KG1 (cell line): ENCODE results near the gene OPALIN.

ENCODE experiments used
- DNase-seq: peaks from one replicate; lab custom pipeline; 2025; lab: John Stamatoyannopoulos, UW

The OPALIN gene

DNA sequence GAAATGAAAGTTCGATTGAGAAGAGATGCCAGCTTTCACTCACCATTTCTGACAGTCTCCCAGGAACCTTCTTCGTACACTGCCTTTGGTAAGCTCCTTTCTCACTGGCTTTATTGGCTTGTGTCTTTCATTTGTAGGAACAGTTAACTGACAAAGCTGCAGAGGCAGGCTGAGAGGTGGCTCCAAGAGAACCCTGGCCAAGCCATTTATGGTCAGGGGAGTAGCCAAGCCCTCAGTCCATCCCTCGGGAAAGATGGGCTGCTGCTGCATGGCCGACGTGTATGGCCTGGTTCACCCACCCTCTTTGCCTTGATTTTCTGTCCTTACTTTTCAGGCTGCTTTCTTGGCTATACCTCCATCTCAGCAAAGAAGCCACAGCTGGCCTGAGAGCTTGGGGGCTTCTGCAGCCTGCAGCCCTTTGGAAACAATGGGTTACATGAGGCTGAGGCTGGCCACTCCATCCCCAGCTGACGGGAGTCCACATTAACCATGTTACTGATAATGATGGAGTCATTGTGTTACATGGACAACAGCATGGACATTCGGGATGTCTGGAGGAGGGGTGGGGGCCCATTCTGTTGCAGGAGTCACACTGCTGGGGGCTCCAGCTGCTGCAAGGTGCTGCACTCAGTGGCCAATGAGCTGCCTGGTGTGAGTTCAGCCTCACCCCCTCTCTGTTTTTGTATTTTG lies at the start of gene OPALIN:
Gene OPALIN, minus strand, starts transcription at position 152 of the 690 bp plus-strand sequence. Its CDS starts 106 bp downstream, at position 46.
- DNase-seq: no peak

DNA sequence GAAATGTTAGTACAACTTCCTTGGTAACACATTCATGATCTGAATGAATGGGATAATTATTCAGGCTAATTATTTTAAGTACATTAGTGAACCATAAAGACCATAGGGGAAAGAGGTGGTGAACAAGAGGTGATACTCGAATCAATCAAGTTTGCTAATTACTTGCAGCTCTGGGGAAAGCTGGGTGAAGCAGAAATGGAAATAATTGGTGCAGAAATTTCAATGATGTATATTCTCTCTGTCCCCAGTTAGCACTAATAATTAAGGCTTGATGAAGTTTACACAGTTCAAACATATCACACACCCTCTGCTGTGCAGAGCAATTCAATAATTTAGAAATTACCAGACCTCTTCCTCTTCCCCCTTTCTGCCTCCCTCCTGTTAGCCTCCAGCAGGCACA lies 49.4 kb upstream of the OPALIN start:
- no peak for DNase-seq

GRCh38 chr10:96407560-96408069 lies 48.8 kb upstream of the OPALIN start:
- DNase-seq: no peak

- no peak for DNase-seq
Measured at GRCh38 chr10:96406091-96406490, 47.3 kb upstream of the OPALIN start.

GRCh38 chr10:96402417-96403305 lies 43.9 kb upstream of the OPALIN start:
- DNase-seq: no peak

DNA sequence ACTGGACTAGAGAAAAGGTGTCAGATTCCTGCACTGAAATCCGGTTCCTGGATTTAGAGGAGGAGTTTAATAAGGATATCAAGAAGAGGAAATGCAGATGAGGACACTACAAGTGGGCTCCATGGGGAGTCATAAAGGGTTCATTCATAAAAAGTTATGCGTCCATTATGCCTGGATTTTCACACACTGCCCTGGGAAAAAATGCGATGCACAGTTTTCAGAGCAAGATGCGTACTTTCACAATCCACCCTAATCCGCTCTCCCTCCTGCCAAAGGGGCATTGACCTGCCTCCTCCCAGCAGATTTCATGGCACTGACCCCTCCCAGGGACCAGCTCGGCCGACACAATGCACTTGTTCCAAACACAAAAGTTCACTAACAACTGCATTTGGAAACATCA lies 42.2 kb upstream of the OPALIN start:
- DNase-seq: no peak

- no peak for DNase-seq
Measured at GRCh38 chr10:96400465-96400864, 41.7 kb upstream of the OPALIN start.

DNA sequence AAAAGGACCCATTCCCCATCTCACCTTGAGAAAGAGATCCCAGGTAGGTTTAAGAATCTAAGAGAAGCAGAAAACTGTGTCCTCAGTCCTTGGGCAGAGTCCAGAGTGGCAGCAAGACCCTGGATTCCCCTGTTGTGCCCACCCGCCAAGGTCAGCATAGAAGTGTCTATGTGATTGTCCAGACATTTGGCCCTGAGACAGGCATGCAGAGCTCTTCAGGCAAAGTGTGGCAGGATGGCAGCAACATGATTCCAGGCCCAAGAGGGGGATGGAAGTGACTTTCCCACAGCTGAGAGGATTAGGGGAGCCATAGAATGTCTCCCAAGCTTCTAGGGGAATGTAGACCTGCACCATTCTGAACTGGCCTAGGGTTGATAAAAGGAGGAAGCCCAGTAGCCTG lies 39.1 kb upstream of the OPALIN start:
- no peak for DNase-seq

DNA sequence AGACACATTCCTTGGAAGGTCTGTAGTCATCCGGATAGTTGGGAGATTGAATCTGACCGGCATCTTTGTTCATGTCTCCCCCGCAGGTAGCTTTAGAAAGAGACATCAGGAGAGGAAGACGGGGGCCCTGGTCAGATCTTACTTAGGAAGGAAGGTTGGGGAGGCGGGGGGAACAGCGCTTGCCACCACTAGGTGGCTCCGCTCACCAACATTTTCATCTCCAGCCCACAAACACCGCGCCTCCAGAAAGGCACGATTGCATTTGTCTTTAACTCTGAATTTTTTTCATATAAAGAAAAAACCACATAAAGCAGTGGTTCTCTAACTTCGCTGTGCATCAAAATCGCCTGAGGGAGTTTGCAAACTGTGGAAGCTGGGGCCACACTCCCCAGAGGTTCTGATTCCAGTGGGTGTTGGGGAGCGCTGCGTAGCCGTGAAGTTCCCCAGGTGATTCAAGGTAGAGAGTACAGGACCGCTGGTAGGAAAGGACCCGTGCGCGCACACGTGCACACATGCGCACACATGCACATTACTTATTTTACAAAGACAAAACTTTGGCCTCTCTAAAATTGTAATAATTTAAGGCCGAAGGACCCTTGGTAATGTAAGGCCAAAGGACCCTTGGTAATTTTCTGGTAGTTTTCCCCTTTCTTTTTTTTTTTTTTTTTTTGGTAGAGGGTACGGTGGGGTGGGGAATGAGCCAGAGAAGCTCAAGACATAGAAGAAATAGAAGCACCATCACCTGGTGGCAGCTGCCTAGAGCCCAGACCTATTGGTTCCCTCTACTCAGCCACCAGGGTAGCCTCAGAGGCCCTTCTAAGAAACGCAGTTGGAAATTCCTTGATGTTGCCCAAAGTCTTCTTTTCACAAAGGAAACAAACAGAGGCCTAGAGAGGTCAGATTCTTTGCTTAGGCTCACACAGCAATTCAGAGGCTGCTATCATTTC lies 37.4 kb upstream of the OPALIN start:
- peak; percentile 44 for DNase-seq

GRCh38 chr10:96390460-96390864 lies 31.7 kb upstream of the OPALIN start:
- DNase-seq: no peak

- DNase-seq: no peak
Measured at GRCh38 chr10:96389785-96390184, 31.0 kb upstream of the OPALIN start.

DNA sequence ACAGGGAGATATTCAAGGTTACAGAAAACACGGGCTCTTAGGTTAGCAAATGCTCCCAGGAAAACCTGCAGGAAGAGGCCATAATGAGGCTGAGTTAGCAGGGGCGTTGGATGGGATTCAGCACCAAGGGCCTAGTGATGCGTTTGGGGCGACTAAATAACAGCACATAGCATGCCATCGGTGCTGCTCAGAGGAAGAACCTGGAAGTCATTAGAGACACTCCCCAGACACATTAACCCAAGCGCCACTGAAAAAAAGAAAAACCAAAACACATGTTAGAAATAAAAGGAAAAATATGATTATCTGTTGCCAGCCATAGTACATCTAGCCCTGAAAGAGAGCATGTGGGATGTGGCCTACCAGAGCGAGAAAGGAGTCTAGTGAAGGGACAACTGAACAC lies 28.8 kb upstream of the OPALIN start:
- no peak for DNase-seq

DNA sequence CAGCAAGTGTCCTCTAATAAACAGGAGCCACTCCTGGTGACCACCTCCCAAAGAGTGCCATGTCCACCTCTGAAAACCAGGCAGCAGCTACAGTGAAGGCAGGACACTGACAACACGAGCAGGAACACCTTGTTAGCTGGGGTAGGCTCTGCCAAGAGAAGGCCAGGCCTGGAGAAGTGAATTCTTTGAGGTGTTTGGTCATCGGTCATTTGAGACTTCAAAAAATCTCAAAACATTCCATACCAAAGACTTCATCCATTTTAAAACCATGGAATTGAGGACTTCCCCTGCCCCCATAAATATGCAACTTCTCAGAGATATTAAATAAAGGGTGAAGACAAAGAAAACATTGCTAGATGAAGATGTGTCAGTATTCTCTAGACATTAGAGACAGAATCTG lies 28.4 kb upstream of the OPALIN start:
- no peak for DNase-seq

DNA sequence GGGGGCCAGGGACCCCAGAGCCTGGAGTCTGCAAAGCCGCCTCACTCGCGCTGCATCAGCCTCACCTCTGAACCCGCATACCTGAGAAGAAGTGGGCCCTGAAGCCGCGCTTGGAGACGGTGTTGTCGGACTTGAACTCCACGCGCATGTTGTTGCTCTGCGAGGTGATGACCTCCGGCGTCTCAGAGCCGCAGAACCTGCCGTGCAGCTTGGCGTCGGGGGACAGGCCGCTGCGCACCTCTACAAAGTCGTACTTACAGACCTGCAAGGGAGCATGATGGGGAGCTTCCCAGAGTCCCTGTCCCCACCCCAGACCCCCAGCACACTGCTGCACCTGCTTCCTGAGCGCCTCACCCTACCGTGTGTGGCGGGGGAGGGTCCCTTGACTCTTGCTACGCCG lies 25.7 kb upstream of the OPALIN start:
- DNase-seq: no peak

GRCh38 chr10:96380821-96381220 lies 22.0 kb upstream of the OPALIN start:
- no peak for DNase-seq

- no peak for DNase-seq
Measured at GRCh38 chr10:96379758-96380157, 21.0 kb upstream of the OPALIN start.

DNA sequence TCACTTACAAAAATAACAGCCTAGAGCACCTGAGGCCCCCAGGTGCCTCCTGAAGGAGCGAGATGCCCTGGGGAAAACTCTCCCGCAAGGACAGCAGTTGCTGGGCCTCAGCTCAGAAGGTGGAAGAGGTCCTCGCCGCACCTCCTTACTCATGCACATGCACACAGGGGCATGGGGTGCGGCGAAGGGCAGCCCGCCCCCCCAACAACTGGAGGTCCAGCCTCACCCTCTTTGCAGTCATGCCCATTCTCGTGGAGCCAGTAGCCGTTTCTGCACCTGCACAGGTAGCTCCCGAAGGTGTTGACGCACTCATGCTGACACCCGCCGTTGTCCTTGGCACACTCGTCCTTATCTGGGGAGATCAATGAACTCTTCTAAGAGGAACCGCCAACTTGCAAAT lies 19.9 kb upstream of the OPALIN start:
- DNase-seq: no peak

GRCh38 chr10:96377816-96378294 lies 19.1 kb upstream of the OPALIN start:
- DNase-seq: no peak

GRCh38 chr10:96376483-96376882 lies 17.7 kb upstream of the OPALIN start:
- no peak for DNase-seq

GRCh38 chr10:96374985-96375830 lies 16.4 kb upstream of the OPALIN start:
- DNase-seq: peak; percentile 72

DNA sequence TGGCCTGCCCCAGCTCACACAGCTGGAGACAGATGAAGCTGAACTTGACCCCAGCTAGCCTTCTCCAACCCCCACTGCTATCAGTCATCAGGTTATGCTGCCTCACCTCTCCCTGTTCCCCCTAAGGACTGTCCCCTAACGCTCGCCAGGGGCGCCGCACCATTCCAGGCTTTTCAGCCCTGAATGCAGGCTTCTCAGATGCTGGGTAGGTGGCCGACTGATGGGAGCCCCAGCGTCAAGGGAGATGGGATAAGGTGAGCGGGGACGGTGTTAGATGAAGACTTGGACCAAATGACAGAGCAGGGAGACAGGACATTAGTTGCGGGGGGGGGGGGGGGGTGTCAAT lies 15.8 kb upstream of the OPALIN start:
- no peak for DNase-seq
